ENCODE measurements around the gene SHMT2.

DNA sequence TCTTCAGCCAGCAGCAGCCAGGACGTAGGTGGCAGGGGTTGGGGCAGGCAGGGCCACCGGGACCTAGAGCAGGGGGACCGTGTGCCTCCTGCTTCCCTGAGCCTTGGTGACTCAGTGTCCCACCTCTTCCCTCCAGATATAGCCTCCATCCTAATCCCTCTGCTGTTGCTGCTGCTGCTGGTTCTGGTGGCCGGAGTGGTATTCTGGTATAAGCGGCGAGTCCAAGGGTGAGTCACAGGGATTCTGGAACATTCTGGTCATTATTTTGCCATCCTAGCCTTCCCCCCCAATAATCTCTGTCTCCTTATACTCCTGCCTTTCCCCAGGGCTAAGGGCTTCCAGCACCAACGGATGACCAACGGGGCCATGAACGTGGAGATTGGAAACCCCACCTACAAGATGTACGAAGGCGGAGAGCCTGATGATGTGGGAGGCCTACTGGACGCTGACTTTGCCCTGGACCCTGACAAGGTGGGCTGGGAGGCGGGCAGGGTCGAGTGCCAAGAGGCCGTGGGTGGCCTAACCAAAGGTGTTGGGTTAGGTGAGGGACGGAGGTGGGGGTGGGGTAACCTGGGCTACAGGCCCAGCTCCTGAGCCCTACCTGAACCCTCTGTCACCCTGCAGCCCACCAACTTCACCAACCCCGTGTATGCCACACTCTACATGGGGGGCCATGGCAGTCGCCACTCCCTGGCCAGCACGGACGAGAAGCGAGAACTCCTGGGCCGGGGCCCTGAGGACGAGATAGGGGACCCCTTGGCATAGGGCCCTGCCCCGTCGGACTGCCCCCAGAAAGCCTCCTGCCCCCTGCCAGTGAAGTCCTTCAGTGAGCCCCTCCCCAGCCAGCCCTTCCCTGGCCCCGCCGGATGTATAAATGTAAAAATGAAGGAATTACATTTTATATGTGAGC lies 17.5 kb upstream of the SHMT2 start:
- TF ChIP-seq, protein P1, sequence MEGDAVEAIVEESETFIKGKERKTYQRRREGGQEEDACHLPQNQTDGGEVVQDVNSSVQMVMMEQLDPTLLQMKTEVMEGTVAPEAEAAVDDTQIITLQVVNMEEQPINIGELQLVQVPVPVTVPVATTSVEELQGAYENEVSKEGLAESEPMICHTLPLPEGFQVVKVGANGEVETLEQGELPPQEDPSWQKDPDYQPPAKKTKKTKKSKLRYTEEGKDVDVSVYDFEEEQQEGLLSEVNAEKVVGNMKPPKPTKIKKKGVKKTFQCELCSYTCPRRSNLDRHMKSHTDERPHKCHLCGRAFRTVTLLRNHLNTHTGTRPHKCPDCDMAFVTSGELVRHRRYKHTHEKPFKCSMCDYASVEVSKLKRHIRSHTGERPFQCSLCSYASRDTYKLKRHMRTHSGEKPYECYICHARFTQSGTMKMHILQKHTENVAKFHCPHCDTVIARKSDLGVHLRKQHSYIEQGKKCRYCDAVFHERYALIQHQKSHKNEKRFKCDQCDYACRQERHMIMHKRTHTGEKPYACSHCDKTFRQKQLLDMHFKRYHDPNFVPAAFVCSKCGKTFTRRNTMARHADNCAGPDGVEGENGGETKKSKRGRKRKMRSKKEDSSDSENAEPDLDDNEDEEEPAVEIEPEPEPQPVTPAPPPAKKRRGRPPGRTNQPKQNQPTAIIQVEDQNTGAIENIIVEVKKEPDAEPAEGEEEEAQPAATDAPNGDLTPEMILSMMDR (conservative IDR thresholded peaks at IDR 0.05 in 1 of 2, IDR thresholded peaks at IDR 0.05 in 1 of 2; ENCODE audit: extremely low read depth in 1 of 2, insufficient read depth in 1 of 2, low read depth in 1 of 2, low read length in 2 of 2) = no peak
- TF ChIP-seq EZH2 (IDR thresholded peaks at IDR 0.05; ENCODE audit: borderline replicate concordance, low read length) = no peak
